Trophoblast cell (in vitro differentiated cells and primary cell): Measurements from ENCODE around the gene BUD23.
A peak's percentile ranks its signal among the peaks of the same experiment; 100 is the strongest.

ENCODE experiments used
- DNase-seq, 2 donors: peaks; one replicate each; pipeline ENCODE4 v3.0.0-alpha.2; 2016
- H2AFZ ChIP-seq: 2 replicates; pipeline ENCODE4 v1.6.1; 2013; ENCODE audit warnings: low read length, moderate library complexity, mild to moderate bottlenecking; ENCODE audit not compliant: insufficient read depth, poor library complexity
- H2AK5ac ChIP-seq: 2 replicates; pipeline ENCODE4 v1.6.1; 2013; ENCODE audit warnings: mild to moderate bottlenecking, low read length
- H2BK120ac ChIP-seq: 2 replicates; pipeline ENCODE4 v1.6.1; 2013; ENCODE audit warnings: low read length, mild to moderate bottlenecking, moderate library complexity; ENCODE audit not compliant: insufficient read depth, poor library complexity
- H2BK12ac ChIP-seq: 2 replicates; pipeline ENCODE4 v1.6.1; 2013; ENCODE audit warnings: mild to moderate bottlenecking, low read length, moderate library complexity
- H2BK5ac ChIP-seq: 2 replicates; pipeline ENCODE4 v1.6.1; 2013; ENCODE audit warnings: low read length, low read depth, moderate library complexity, mild to moderate bottlenecking; ENCODE audit not compliant: poor library complexity
- H3K14ac ChIP-seq: 2 replicates; pipeline ENCODE4 v1.6.1; 2013; ENCODE audit warnings: mild to moderate bottlenecking, low read length
- H3K18ac ChIP-seq: 2 replicates; pipeline ENCODE4 v1.6.1; 2013; ENCODE audit warnings: mild to moderate bottlenecking, low read length
- H3K23ac ChIP-seq: 2 replicates; pipeline ENCODE4 v1.6.1; 2013; ENCODE audit warnings: low read length
- H3K27ac ChIP-seq: 2 replicates; pipeline ENCODE4 v1.5.1; 2013; ENCODE audit warnings: low read depth, mild to moderate bottlenecking, inconsistent platforms, low read length, moderate library complexity
- H3K27me3 ChIP-seq: 2 replicates; pipeline ENCODE4 v1.6.1; 2013; ENCODE audit warnings: inconsistent platforms, mild to moderate bottlenecking, low read length, moderate library complexity; ENCODE audit not compliant: insufficient read depth
- H3K36me3 ChIP-seq, 2 experiments: 1 replicate in 1 of 2; 2 replicates in 1 of 2; pipeline ENCODE4 v1.6.1; 2013; ENCODE audit warnings: low read length in 2 of 2, mild to moderate bottlenecking in 2 of 2, moderate library complexity in 1 of 2; ENCODE audit not compliant: insufficient read depth in 2 of 2, control insufficient read depth in 1 of 2
- H3K4ac ChIP-seq: 2 replicates; pipeline ENCODE4 v1.6.1; 2013; ENCODE audit warnings: low read depth, mild to moderate bottlenecking, low read length, moderate library complexity
- H3K4me1 ChIP-seq, 2 experiments: 1 replicate in 1 of 2; 2 replicates in 1 of 2; pipeline ENCODE4 v1.6.1; 2013; ENCODE audit warnings: low read length in 2 of 2, mild to moderate bottlenecking in 2 of 2, moderate library complexity in 1 of 2; ENCODE audit not compliant: insufficient read depth in 2 of 2, control insufficient read depth in 1 of 2
- H3K4me2 ChIP-seq: 2 replicates; pipeline ENCODE4 v1.6.1; 2013; ENCODE audit warnings: inconsistent platforms, mild to moderate bottlenecking, low read length, moderate library complexity
- H3K4me3 ChIP-seq: 2 replicates; pipeline ENCODE4 v1.5.1; 2013; ENCODE audit warnings: mild to moderate bottlenecking, low read depth, low read length, inconsistent platforms
- H3K79me1 ChIP-seq: one replicate; pipeline ENCODE4 v1.6.1; 2013; ENCODE audit warnings: low read length
- H3K79me2 ChIP-seq: 2 replicates; pipeline ENCODE4 v1.6.1; 2013; ENCODE audit warnings: low read length, mild to moderate bottlenecking; ENCODE audit not compliant: control insufficient read depth, insufficient read depth, poor library complexity
- H3K9ac ChIP-seq: 2 replicates; pipeline ENCODE4 v1.6.1; 2013; ENCODE audit warnings: mild to moderate bottlenecking, low read length
- H3K9me3 ChIP-seq: 2 replicates; pipeline ENCODE4 v1.6.1; 2013; ENCODE audit warnings: low read depth, mild to moderate bottlenecking, control low read depth, inconsistent platforms, low read length; ENCODE audit not compliant: insufficient read depth
- H4K12ac ChIP-seq: 2 replicates; pipeline ENCODE4 v1.6.1; 2013; ENCODE audit warnings: low read depth, mild to moderate bottlenecking, low read length, moderate library complexity
- H4K8ac ChIP-seq: 2 replicates; pipeline ENCODE4 v1.6.1; 2013; ENCODE audit warnings: low read depth, mild to moderate bottlenecking, low read length, moderate library complexity
- H4K91ac ChIP-seq: one replicate; pipeline ENCODE4 v1.6.1; 2013; ENCODE audit warnings: low read depth, mild to moderate bottlenecking, low read length, moderate library complexity
- WGBS: extraction: QIAGEN DNeasy Blood & Tissue Kit; methylation state at CpG from one replicate; pipeline ENCODE4 v1.1.7; 2013; ENCODE audit warnings: missing lambda C conversion rate; ENCODE audit not compliant: insufficient read length, insufficient coverage; ENCODE audit errors: extremely low coverage; 5-methylcytosine and 5-hydroxymethylcytosine counted together

Gene BUD23

GRCh38 chr7:73740212-73740611 is 56.8 kb downstream of the BUD23 start:
- no peak for DNase-seq
- Histone ChIP-seq H2AFZ (no peak overlapping the region), H3K79me2 (peaks cover 13% of the 10 kb centered on the region), H2BK12ac (peak overlapping the region; percentile 73), H3K4me3 (no peak overlapping the region), H3K4me1 (peaks cover 39 to 46% of the 10 kb centered on the region in 2 experiments), H2AK5ac (peak overlapping the region; percentile 59), H2BK120ac (peak overlapping the region; percentile 53), H4K12ac (no peak overlapping the region), H3K27me3 (no peaks in the 10 kb centered on the region), H3K18ac (peak overlapping the region; percentile 61), H4K91ac (peak overlapping the region; percentile 62), H3K36me3 (peaks cover 18 to 20% of the 10 kb centered on the region in 2 experiments), H3K9me3 (no peaks in the 10 kb centered on the region), H3K27ac (peak overlapping the region; percentile 80), H3K4me2 (no peak overlapping the region), H4K8ac (no peak overlapping the region), H3K4ac (peak overlapping the region; percentile 44), H2BK5ac (peak overlapping the region; percentile 65), H3K79me1 (peaks cover 37% of the 10 kb centered on the region), H3K23ac (no peak overlapping the region), H3K14ac (peak overlapping the region; percentile 64), H3K9ac (no peak overlapping the region)
- no CpG with 5 or more reads among the region's 7 CpGs for WGBS

- peak; percentile 96 to 99 for DNase-seq
- Histone ChIP-seq H2BK5ac (peak overlapping the region; percentile 65), H2AK5ac (peak overlapping the region; percentile 59), H3K14ac (peak overlapping the region; percentile 64), H3K9me3 (no peaks in the 10 kb centered on the region), H3K23ac (no peak overlapping the region), H3K79me1 (peaks cover 37% of the 10 kb centered on the region), H3K36me3 (peaks cover 16 to 18% of the 10 kb centered on the region in 2 experiments), H3K18ac (peak overlapping the region; percentile 61), H3K4me1 (peaks cover 39 to 46% of the 10 kb centered on the region in 2 experiments), H2AFZ (no peak overlapping the region), H3K9ac (no peak overlapping the region), H3K4me3 (no peak overlapping the region), H3K79me2 (peaks cover 13% of the 10 kb centered on the region), H4K8ac (no peak overlapping the region), H3K4me2 (peak overlapping the region; percentile 15), H2BK120ac (peak overlapping the region; percentile 53), H3K27ac (peak overlapping the region; percentile 80), H4K12ac (no peak overlapping the region), H4K91ac (peak overlapping the region; percentile 62), H2BK12ac (peak overlapping the region; percentile 73), H3K27me3 (no peaks in the 10 kb centered on the region), H3K4ac (no peak overlapping the region)
- WGBS = no CpG with 5 or more reads among the region's 5 CpGs
Measured at GRCh38 chr7:73740771-73741170, 57.4 kb downstream of the BUD23 start.

GRCh38 chr7:73741600-73741999 is 58.2 kb downstream of the BUD23 start:
- Histone ChIP-seq H3K23ac (no peak overlapping the region), H3K4ac (no peak overlapping the region), H2BK5ac (peak overlapping the region; percentile 58), H3K79me2 (peaks cover 13% of the 10 kb centered on the region), H3K14ac (no peak overlapping the region), H3K4me3 (no peak overlapping the region), H2AFZ (peak overlapping the region; percentile 39), H3K4me1 (peaks cover 42 to 49% of the 10 kb centered on the region in 2 experiments), H3K18ac (peak overlapping the region; percentile 4), H4K12ac (no peak overlapping the region), H3K4me2 (no peak overlapping the region), H3K27me3 (no peaks in the 10 kb centered on the region), H4K8ac (peak overlapping the region; percentile 65), H3K9ac (peak overlapping the region; percentile 31), H3K27ac (peak overlapping the region; percentile 92), H3K79me1 (peaks cover 41% of the 10 kb centered on the region), H2BK12ac (peak overlapping the region; percentile 76), H3K9me3 (no peaks in the 10 kb centered on the region), H4K91ac (peak overlapping the region; percentile 96), H2BK120ac (peak overlapping the region; percentile 87), H3K36me3 (peaks cover 10 to 12% of the 10 kb centered on the region in 2 experiments), H2AK5ac (peak overlapping the region; percentile 7)
- DNase-seq = peak; percentile 85 to 94
- WGBS = no CpG with 5 or more reads among the region's 5 CpGs

- peak overlapping the region; percentile 94 for H2BK120ac ChIP-seq
- no peak overlapping the region for H3K4me3 ChIP-seq
- no peak overlapping the region for H3K23ac ChIP-seq
- H3K14ac ChIP-seq = peak overlapping the region; percentile 84
- H4K12ac ChIP-seq = peak overlapping the region; percentile 62
- peak overlapping the region; percentile 91 for H2BK12ac ChIP-seq
- WGBS = no CpG with 5 or more reads among the region's 7 CpGs
- peak overlapping the region; percentile 77 for H2AK5ac ChIP-seq
- no peaks in the 10 kb centered on the region for H3K9me3 ChIP-seq
- peak overlapping the region; percentile 86 for H3K18ac ChIP-seq
- H3K27me3 ChIP-seq = no peaks in the 10 kb centered on the region
- peak; percentile 57 to 68 for DNase-seq
- peak overlapping the region; percentile 26 for H3K4ac ChIP-seq
- peak overlapping the region; percentile 96 for H4K91ac ChIP-seq
- peaks cover 2 to 4% of the 10 kb centered on the region in 2 experiments for H3K36me3 ChIP-seq
- peak overlapping the region; percentile 57 for H3K4me2 ChIP-seq
- peak overlapping the region; percentile 92 for H3K27ac ChIP-seq
- peaks cover 13% of the 10 kb centered on the region for H3K79me2 ChIP-seq
- peak overlapping the region; percentile 74 for H2AFZ ChIP-seq
- peaks cover 39 to 45% of the 10 kb centered on the region in 2 experiments for H3K4me1 ChIP-seq
- H4K8ac ChIP-seq = peak overlapping the region; percentile 83
- no peak overlapping the region for H3K9ac ChIP-seq
- peak overlapping the region; percentile 94 for H2BK5ac ChIP-seq
- peaks cover 41% of the 10 kb centered on the region for H3K79me1 ChIP-seq
Measured at GRCh38 chr7:73742338-73742752, 58.9 kb downstream of the BUD23 start.
